CD4-positive, alpha-beta T cell (primary cell): Measurements from ENCODE around the gene ZNF513. TPM values are rescaled to one million over a fixed set of nuclear protein-coding genes. Genes with fewer than 3 reads are reported as not detected.
A peak's percentile ranks its signal among the peaks of the same experiment; 100 is the strongest.

Experiments
- ATAC-seq: fragments of 200-7000 bp; cut with Tn5 transposase; one replicate; pipeline ENCODE4 v1.10.0; 2022; ENCODE audit warnings: mild to moderate bottlenecking; ENCODE audit not compliant: poor library complexity
- CTCF ChIA-PET: fragments of 350-600 bp; sonication (Branson Sonifier 250); formaldehyde crosslinking; loops from one replicate; lab custom pipeline; 2021; ENCODE audit warnings: antibody characterized with exemption, inconsistent platforms; lab: Charles Lee
- POLR2A ChIA-PET: fragments of 350-600 bp; sonication (Branson Sonifier 250); formaldehyde crosslinking; loops from one replicate; lab custom pipeline; 2021; ENCODE audit warnings: antibody characterized with exemption, inconsistent platforms; lab: Charles Lee
- DNase-seq, 14 experiments: peaks; one replicate each; pipeline ENCODE4 v3.0.0-alpha.2; 2013 to 2020; ENCODE audit warnings: mixed read lengths in 2 of 14
- H3K27ac ChIP-seq, 2 donors: one replicate each; pipeline versions ENCODE4 v1.5.1 to v1.7.0; 2013; ENCODE audit warnings: low read length in 2 of 2, low read depth in 1 of 2, mild to moderate bottlenecking in 1 of 2
- H3K27me3 ChIP-seq, 2 experiments: 1 replicate in 1 of 2; 2 replicates in 1 of 2; pipeline versions ENCODE4 v1.6.1 to v1.7.0; 2013; ENCODE audit warnings: low read length in 2 of 2, control low read depth in 1 of 2, mild to moderate bottlenecking in 1 of 2, moderate library complexity in 1 of 2; ENCODE audit not compliant: insufficient read depth in 2 of 2, control insufficient read depth in 1 of 2
- H3K36me3 ChIP-seq: one replicate; pipeline ENCODE4 v1.6.1; 2013; ENCODE audit warnings: low read length, control low read depth; ENCODE audit not compliant: insufficient read depth
- H3K4me1 ChIP-seq: one replicate; pipeline ENCODE4 v1.6.1; 2013; ENCODE audit warnings: low read length, control low read depth; ENCODE audit not compliant: insufficient read depth
- H3K4me3 ChIP-seq: one replicate; pipeline ENCODE4 v1.5.1; 2013; ENCODE audit warnings: mild to moderate bottlenecking, low read length, moderate library complexity
- H3K9me3 ChIP-seq, 2 experiments: 1 replicate in 1 of 2; 2 replicates in 1 of 2; pipeline versions ENCODE4 v1.6.1 to v1.7.0; 2013; ENCODE audit warnings: low read length in 2 of 2, mild to moderate bottlenecking in 2 of 2, control low read depth in 1 of 2, moderate library complexity in 1 of 2; ENCODE audit not compliant: control insufficient read depth in 1 of 2, insufficient read depth in 1 of 2
- H3K27ac Mint-ChIP-seq: one replicate; pipeline ENCODE4 v1.8.0; 2020; ENCODE audit warnings: mixed read lengths
- H3K27me3 Mint-ChIP-seq: one replicate; pipeline ENCODE4 v1.8.0; 2021; ENCODE audit warnings: mixed read lengths
- H3K36me3 Mint-ChIP-seq: one replicate; pipeline ENCODE4 v1.8.0; 2021; ENCODE audit warnings: low read depth, mixed read lengths
- H3K4me1 Mint-ChIP-seq: one replicate; pipeline ENCODE4 v1.8.0; 2021; ENCODE audit warnings: low read depth, mixed read lengths
- H3K4me3 Mint-ChIP-seq: one replicate; pipeline ENCODE4 v1.8.0; 2020; ENCODE audit warnings: mild to moderate bottlenecking, mixed read lengths
- H3K9me3 Mint-ChIP-seq: one replicate; pipeline ENCODE4 v1.8.0; 2020; ENCODE audit warnings: mixed read lengths
- intact Hi-C, 2 experiments: fragments of 100-400 bp; cut with DNase I in 1 of 2; cut with micrococcal nuclease in 1 of 2; formaldehyde crosslinking; loops; one replicate each; pipeline versions ENCODE4 v1.15.1 to v1.9.0; 2023 to 2025; cut with DNase I, micrococcal nuclease
- total RNA-seq, 174 experiments: library from RNA in 2 of 174; stranded (reverse) in 2 of 174; gene quantifications; one replicate each; pipeline ENCODE4 v1.2.3 and lab custom pipeline; 2021 to 2026
- TF ChIP-seq, protein P1 (sequence below): fragments of 200-600 bp; IDR thresholded peaks from one replicate; pipeline ENCODE4 v1.8.0; 2022; ENCODE audit warnings: antibody characterized with exemption, mild to moderate bottlenecking

ZNF513 gene
- total RNA-seq, 2 experiments from 2014 or later: 22.8 to 22.9 TPM

DNA sequence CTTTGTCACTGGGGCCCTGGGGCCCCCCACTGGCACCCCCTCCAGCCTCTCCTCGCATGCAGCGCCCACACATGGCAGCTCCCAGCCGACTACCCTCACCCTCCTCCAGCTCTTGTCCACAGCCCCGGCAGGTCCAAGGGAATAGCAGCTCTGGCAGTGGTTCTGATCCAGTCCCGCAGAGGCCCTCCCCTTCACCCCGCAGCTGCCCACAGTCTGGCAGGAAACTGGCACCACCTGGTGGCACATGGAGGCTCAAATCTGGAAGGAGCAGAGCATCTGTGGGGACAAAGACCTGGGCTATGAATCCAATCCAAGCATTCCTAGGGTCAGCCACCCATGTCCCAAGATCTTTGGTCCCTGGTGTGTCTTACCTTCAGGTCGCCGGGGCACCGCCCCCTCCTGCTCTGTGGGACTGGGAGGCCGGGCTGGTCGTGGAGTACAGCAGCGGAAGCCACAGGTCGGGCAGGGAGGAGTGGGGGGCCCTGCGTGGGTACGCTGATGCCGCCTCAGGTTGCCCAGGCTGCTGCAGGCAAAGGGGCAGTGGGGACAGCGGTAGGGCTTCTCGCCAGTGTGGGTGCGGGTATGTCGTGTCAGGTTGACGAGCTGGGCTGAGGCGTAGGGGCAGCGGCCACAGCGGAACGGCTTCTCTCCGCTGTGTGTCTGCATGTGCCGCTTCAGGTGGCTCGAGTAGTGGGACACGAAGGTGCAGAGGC, 2.3 kb downstream of the ZNF513 start:
- Mint-ChIP-seq H3K4me3 (no peak overlapping the region), H3K9me3 (no peaks in the 10 kb centered on the region), H3K27ac (no peak overlapping the region), H3K4me1 (peaks cover 32% of the 10 kb centered on the region), H3K27me3 (no peaks in the 10 kb centered on the region), H3K36me3 (peaks cover 79% of the 10 kb centered on the region)
- peaks cover 64% of the 10 kb centered on the region for H3K36me3 ChIP-seq
- H3K27ac ChIP-seq: no peak overlapping the region
- CTCF ChIA-PET: no interaction called here
- intact Hi-C loops: loop anchor here in 1 of 2 experiments (5.0 kb wide), 1 partner anchor 241 kb away; the partner anchor contains the start of gene PRR30
- H3K27me3 ChIP-seq: no peaks in the 10 kb centered on the region
- TF ChIP-seq, protein P1, sequence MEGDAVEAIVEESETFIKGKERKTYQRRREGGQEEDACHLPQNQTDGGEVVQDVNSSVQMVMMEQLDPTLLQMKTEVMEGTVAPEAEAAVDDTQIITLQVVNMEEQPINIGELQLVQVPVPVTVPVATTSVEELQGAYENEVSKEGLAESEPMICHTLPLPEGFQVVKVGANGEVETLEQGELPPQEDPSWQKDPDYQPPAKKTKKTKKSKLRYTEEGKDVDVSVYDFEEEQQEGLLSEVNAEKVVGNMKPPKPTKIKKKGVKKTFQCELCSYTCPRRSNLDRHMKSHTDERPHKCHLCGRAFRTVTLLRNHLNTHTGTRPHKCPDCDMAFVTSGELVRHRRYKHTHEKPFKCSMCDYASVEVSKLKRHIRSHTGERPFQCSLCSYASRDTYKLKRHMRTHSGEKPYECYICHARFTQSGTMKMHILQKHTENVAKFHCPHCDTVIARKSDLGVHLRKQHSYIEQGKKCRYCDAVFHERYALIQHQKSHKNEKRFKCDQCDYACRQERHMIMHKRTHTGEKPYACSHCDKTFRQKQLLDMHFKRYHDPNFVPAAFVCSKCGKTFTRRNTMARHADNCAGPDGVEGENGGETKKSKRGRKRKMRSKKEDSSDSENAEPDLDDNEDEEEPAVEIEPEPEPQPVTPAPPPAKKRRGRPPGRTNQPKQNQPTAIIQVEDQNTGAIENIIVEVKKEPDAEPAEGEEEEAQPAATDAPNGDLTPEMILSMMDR: no peak
- ATAC-seq (no peak), DNase-seq (peak in 3 of 14 experiments; percentile 27 to 46 (median 38))
- H3K9me3 ChIP-seq: no peaks in the 10 kb centered on the region
- H3K4me3 ChIP-seq: no peak overlapping the region
- H3K4me1 ChIP-seq: peaks cover 22% of the 10 kb centered on the region
- POLR2A ChIA-PET: interaction anchor here (1.0 to 1.5 kb wide), 2 partner anchors 21 to 52 kb away, joined by 3 to 4 read pairs; no protein-coding TSS in a partner anchor

DNA sequence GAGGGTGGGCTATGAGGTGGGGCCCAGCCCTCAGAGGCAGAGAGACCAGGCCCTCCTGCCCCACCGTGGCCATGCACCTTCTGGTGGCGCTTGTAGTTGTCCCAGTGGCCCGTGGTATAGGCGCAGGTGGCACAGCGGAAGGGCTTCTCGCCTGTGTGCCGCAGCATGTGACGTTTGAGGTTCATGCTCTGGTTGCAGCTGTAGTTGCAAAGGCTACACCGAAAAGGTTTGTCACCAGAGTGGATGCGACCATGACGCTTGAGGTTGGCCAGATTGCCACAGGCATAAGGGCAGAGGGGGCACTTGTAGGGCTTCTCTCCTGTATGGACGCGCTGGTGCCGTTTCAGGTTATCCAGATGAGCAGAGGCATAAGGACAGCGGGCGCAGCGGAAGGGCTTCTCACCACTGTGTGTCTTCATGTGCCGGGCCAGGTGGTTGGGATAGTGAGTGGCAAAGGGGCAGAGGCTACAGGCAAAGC, 2.9 kb downstream of the ZNF513 start:
- peak overlapping the region; percentile 67 for H3K4me3 Mint-ChIP-seq
- H3K36me3 Mint-ChIP-seq: peaks cover 82% of the 10 kb centered on the region
- H3K9me3 Mint-ChIP-seq: no peaks in the 10 kb centered on the region
- H3K27me3 ChIP-seq: no peaks in the 10 kb centered on the region
- no peak overlapping the region for H3K4me3 ChIP-seq
- no peaks in the 10 kb centered on the region for H3K9me3 ChIP-seq
- H3K4me1 Mint-ChIP-seq: peaks cover 37% of the 10 kb centered on the region
- H3K27ac Mint-ChIP-seq: peak overlapping the region; percentile 33
- H3K27me3 Mint-ChIP-seq: no peaks in the 10 kb centered on the region
- H3K4me1 ChIP-seq: peaks cover 27% of the 10 kb centered on the region
- no peak overlapping the region for H3K27ac ChIP-seq
- ATAC-seq (no peak), DNase-seq (peak in 1 of 14 experiments; percentile 35)
- POLR2A ChIA-PET: interaction anchor here (1.5 kb wide), 1 partner anchor 21 kb away, joined by 4 read pairs; no protein-coding TSS in a partner anchor
- intact Hi-C loops: loop anchor here in 1 of 2 experiments (5.0 kb wide), 1 partner anchor 240 kb away; the partner anchor contains the start of gene PRR30
- CTCF ChIA-PET: no interaction called here
- TF ChIP-seq, protein P1: no peak
- peaks cover 65% of the 10 kb centered on the region for H3K36me3 ChIP-seq

DNA sequence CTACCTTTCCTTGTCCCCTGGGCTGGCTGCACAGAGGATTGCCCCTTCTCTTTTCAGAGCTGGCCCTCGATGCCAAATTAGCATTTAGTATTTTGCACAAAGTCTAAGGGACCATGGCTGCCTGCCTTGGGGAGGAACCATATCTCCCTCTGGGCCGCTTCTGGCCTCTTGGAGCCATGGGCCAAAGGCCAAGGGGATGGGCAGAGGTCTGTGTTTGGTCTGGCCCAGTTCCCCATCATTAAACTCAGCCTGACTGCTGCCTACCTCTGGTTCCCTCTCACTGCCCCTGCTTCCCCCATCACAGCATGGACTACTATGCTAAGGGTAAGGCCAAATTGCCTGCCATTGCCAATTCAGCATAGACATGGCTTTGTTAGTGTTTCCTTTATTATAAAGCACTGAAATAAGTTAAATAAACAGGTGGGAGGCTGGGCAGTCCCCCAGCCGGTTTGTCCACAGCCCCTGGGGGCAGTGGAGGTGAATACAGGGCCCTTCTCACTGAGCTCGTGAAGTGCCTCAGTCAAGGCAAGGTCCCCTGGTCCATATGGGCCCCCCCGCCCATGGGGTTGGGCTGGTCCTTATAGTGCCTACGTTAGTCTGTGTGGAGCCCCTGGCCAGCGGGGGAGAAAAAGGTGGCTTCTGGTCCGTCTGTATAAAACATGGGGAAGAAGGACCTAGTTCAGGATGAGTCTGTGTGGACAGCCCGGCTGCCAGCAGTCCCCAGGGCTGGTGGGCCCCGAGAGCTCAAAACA, 3.5 kb downstream of the ZNF513 start:
- DNase-seq (no peak), ATAC-seq (no peak)
- H3K27ac ChIP-seq: no peak overlapping the region
- TF ChIP-seq, protein P1: no peak
- no peaks in the 10 kb centered on the region for H3K9me3 Mint-ChIP-seq
- H3K27ac Mint-ChIP-seq: peak overlapping the region; percentile 33
- H3K9me3 ChIP-seq: no peaks in the 10 kb centered on the region
- H3K27me3 ChIP-seq: no peaks in the 10 kb centered on the region
- no peak overlapping the region for H3K4me3 ChIP-seq
- intact Hi-C loops: loop anchor here in 1 of 2 experiments (5.0 kb wide), 1 partner anchor 240 kb away; the partner anchor contains the start of gene PRR30
- peaks cover 33% of the 10 kb centered on the region for H3K4me1 ChIP-seq
- peak overlapping the region; percentile 67 for H3K4me3 Mint-ChIP-seq
- peaks cover 42% of the 10 kb centered on the region for H3K4me1 Mint-ChIP-seq
- peaks cover 61% of the 10 kb centered on the region for H3K36me3 ChIP-seq
- H3K36me3 Mint-ChIP-seq: peaks cover 83% of the 10 kb centered on the region
- ChIA-PET CTCF (no interaction called here), POLR2A (interaction anchor here (1.5 kb wide), 1 partner anchor 20 kb away, joined by 4 read pairs; no protein-coding TSS in a partner anchor)
- H3K27me3 Mint-ChIP-seq: no peaks in the 10 kb centered on the region
